ENCODE results near the gene SLC33A1. TPM values are rescaled to one million over a fixed set of nuclear protein-coding genes. Genes with fewer than 3 reads are reported as not detected.

The SLC33A1 gene
- total RNA-seq, 1 donor from 2014 or later, result 29.3 TPM

DNA sequence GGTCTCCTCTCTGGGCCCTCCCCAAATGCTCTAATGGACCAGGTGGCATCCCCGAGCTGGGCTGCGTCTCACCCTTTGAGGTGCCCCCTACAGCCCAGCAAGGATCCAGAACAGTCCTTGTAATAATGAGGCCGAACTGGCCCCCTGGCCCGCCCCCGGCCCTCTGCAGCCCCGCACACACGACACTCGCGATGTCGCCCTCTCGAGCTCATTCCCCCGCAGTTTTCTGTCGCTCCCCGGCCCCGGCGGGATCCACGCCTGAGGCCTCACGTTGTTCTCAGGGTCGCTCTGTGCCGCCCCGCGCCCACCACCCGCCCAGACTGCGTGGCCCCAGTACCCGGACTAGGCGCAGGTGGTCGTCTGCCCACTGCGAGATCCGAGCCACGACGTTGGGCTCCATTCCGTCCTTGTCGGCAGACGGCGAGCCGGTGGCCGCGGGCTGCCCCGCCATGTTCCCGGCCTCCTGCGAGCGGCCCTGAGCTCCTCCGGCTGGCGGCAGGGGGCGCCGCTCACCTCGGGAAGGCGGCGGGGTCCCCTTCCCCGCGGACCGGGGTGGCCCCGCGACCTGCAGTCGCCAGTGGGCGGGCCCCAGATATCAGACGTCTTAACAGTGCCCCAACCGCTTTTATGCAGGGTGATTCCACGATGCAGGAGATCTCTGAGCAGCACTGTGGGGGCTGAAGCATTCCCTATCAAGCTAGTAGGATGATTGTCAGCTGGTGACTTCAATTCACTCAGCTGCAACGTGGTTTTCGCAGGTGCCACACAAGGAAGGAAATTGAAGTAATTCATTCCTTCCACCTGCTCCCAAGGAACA is 48.2 kb downstream of the SLC33A1 start, which contains the start of gene C3orf33:
Gene C3orf33 (minus strand): TSS at position 477 of the 817 bp plus-strand sequence. CDS start 26 bp downstream, at position 451.
- peak; percentile 81 for DNase-seq (ENCODE audit: low spot score)
- peak; percentile 96 for ATAC-seq
- intact Hi-C loops (cut with DNase I), result no loop called here

DNA sequence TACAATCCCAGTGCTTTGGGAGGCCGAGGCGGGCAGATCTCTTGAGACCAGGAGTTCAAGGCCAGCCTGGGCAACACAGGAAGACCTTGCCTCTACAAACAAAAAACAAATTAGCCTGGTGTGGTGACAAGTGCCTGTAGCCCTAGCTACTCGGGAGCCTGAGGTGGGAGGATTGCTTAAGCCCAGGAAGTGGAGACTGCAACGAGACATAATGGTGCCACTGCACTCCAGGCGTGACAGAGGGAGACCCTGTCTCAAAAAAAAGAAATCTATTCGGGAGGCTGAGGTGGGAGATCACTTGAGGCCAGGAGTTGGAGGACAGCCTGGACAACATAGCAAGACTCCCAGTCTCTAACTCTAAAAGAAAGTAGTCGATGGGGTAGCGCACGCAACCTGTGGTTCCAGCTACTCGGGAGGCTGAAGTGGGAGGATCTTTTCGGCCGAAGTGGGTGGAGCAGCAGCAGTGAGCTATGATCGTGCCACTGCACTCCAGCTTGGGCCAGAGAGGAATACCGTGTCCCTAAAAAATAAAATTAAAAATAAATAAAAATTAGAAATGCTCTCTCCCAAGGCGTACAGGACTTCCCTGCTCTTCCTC is 48.9 kb downstream of the SLC33A1 start:
- DNase-seq (ENCODE audit: low spot score), result no peak
- intact Hi-C loops (cut with DNase I), result no loop called here
- ATAC-seq, result peak; percentile 77

DNA sequence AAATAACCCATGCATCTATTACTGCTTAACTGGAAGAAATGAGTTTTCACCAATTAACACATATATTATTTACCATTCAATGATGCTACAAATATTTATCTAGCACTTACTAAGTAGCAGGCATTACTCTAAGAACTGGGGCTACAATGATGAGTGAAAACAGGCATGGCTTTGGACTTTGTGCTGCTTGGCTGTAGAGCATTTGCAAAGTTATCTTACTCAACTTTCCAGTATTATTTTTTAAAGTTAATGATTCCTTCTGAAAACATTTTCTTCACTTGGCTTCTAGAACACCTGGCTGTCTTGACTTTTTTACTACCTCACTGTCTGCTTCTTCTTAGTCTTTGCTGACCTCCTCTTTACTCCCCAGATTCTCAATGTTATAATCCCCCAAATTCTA is 49.9 kb downstream of the SLC33A1 start:
- no peak for ATAC-seq
- intact Hi-C loops (cut with DNase I), result no loop called here
- DNase-seq (ENCODE audit: low spot score), result no peak

DNA sequence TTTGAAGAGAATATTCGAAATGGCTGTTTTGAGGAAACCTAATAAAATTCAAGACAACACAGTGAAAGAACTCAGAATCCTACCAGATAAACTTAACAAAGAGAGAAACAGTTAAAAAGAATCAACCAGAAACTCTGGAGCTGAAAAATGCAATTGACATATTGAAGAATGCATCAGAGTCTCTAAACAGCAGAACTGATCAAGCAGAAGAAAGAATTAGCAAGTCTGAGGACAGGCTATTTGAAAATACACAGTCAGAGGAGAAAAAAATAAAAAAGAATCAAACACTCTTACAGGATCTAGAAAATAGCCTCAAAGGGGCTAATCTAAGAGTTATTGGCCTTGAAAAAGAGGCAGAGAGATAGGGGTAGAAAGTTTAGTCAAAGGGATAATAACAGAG is 61.7 kb downstream of the SLC33A1 start:
- intact Hi-C loops (cut with DNase I), result no loop called here
- no peak for DNase-seq (ENCODE audit: low spot score)
- ATAC-seq, result no peak

DNA sequence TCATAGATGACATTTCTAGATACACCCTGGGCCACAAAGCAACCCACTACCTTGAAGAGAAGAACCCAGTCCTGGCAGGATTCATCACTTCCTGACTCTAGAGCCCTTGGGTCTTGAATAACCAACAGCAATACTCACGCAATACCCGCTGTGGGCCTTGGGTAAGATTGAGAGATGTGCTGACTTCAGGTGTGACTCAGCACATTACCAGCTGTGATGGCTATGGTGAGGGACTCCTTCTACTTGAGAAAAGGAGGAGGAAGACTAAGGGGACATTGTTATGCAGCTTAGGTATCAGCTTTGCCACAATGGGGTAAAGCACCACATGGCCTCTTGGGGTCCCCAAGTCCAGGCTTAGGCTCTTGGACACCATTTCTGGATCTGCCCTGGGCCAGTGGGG is 63.0 kb downstream of the SLC33A1 start:
- intact Hi-C loops (cut with DNase I), result no loop called here
- ATAC-seq (no peak), DNase-seq (ENCODE audit: low spot score) (no peak)

DNA sequence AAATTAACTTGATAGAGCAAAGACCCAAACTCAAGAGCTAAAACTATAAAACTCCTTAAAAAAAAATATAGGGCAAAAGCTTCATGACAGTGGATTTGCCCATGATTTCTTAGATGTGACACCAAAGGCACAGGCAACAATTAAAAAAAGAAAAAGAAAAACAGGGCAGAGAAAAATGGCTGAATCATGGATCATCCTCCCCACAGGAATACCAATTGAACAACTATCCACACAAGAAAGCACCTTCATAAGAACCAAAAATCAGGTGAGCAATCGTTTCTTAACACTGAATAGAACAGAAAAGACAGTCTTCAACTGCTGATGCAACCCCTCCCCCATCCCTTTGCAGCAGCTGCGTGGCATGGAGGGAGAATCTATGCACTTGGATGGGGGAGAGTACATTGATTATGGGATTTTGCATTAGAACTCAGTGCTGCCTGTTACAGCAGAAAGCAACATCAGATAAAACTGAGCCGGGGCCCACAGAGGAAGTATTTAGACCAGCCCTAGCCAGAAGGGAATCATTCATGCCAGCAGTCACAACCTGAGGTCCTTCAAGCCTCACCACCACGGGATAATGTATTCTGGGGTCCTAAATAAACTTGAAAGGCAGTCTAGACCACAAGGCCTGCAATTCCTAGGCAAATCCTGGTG is 63.8 kb downstream of the SLC33A1 start:
- no peak for DNase-seq (ENCODE audit: low spot score)
- intact Hi-C loops (cut with DNase I), result no loop called here
- ATAC-seq, result no peak

DNA sequence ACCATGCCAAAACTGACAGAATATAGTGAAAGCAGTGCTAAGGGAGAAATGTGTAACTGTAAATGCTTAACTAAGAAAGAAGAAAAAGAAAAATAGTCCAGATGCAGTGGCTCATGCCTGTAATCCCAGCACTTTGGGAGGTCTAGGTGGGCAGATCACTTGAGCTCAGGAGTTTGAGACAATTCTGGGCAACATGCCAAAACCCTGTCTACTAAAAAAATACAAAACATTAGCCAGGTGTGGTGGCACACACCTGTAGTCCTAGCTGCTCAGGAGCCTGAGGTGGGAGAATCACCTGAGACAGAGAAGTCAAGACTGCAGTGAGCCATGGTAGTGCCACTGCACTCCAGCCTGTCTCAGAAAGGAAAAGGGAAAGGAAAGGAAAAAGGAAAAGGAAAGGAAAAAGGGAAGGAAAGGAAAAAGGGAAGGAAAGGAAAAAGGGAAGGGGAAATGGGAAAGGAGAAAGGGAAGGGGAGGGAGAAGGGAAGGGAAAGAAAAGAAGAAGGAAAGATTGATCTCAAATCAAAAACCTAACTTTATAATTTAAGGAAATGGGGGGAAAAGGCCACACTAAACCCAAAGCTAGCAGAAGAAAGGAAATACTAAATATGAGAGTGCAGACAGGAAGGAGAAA is 68.4 kb downstream of the SLC33A1 start:
- DNase-seq (ENCODE audit: low spot score) (no peak), ATAC-seq (no peak)

DNA sequence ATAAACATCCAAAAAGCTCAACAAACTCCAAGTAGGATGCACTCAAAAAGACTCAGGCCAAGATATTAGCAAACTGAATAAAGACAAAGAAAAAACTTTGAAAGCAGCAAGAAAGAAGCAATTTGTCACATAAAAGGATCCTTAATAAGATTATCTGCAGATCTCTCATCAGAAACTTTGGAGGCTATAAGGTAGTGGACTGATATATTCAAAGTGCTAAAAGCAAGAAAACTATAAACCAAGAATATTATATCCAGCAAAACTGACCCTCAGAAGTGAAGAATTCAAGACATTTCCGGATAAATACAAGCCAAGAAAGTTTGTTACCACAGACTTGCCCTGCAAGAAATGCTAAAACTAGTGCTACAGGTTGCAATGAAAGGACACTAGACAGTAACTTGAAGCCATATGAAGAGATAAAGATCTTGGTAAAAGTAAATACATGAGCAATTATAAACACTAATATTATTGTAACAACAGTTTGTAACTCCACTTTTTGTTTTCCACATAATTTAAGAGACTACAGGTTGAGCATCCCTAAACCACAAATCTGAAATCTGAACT is 71.8 kb downstream of the SLC33A1 start:
- DNase-seq (ENCODE audit: low spot score), result no peak
- ATAC-seq, result no peak
- intact Hi-C loops (cut with DNase I), result no loop called here

More for the DNA sequence above, 68.4 kb downstream of the SLC33A1 start:
- intact Hi-C loops (cut with DNase I), result no loop called here

DNA sequence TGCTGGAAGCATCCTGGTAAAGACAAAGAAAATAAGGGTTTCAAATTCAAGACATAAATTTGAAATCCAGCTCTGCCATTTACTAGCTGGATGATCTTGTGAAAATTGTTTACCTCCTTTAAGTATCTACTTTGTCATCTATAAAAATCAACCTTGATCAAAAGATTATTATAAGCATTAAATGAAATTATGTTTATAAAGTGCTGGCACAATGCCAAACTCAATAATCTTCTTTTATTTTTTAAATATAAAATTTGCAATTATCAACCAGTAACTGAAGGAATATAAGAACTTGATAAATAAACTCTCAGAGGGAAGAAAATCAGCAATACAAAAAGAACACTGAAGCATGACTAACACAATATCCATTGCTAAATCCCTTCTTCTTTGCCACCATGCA is 73.9 kb downstream of the SLC33A1 start:
- ATAC-seq, result no peak
- intact Hi-C loops (cut with DNase I), result no loop called here
- no peak for DNase-seq (ENCODE audit: low spot score)

DNA sequence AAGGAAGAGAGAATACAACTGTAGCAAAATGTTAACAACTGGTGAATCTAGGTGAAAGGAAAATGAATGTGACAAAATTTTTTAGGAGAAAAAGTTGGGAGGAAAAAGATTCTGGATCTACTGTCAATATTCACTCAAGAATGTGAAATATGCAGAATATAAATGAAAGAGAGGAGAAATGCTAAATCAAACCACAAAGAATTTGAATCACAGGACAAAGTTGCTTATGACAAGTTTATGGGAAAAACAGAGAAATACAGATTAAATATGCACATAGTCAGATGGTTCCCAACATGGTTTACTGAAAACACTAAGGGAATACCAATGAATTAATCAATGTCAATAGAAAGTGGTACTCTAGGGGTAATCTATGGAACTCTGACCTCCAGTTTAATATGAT is 75.8 kb downstream of the SLC33A1 start:
- DNase-seq (ENCODE audit: low spot score) (no peak), ATAC-seq (no peak)
- intact Hi-C loops (cut with DNase I), result no loop called here

DNA sequence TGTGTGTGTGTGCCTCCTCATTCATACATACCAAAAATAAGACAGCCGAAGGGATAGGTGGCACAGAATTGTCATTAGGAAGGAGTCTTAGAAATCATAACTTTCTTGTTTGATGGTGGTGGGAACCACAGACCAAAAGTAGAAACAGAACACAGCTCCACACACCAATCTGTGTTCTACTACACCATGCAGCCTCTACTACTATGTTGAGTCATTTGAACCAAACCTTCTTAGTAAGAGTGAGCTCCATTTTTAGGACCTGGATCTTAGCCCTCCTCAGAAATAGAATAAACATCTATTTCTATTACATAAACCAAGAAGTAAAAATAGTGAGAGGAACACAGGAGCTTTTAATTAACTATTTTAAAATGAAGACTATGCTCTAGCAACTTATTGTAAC is 81.4 kb downstream of the SLC33A1 start:
- no peak for ATAC-seq
- intact Hi-C loops (cut with DNase I), result no loop called here
- DNase-seq (ENCODE audit: low spot score), result no peak

DNA sequence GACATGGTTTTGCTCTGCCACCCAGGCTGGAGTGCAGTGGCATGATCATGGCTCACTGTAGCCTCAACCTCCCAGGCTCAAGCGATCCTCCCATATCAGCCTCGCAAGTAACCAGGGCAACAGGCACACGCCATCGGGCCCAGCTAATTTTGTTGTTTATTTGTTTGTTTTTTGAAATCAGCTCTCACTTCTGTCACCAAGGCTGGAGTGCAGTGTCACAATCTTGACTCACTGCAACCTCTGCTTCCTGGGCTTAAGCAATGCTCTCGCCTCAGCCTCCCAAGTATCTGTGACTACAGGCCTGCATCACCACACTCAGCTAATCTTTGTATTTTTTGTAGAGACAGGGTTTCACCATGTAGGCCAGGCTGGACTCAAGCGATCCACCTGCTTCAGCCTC is 83.1 kb downstream of the SLC33A1 start:
- DNase-seq (ENCODE audit: low spot score), result no peak
- intact Hi-C loops (cut with DNase I), result no loop called here
- ATAC-seq, result no peak

Other genes starting within 250 kb of the SLC33A1 start
- gene PLCH1, start 109.4 kb downstream of the SLC33A1 start, total RNA-seq, result 4.5 TPM
- gene C3orf33, start 48.1 kb downstream of the SLC33A1 start, total RNA-seq, result 6.2 TPM
- gene GMPS, start 16.2 kb upstream of the SLC33A1 start, total RNA-seq, result 48.7 TPM

Measured in sciatic nerve (tissue), 2 donors.